CD14-positive monocyte (primary cell): ENCODE measurements around the gene MUCL1. TPM values are rescaled to one million over a fixed set of nuclear protein-coding genes. Genes with fewer than 3 reads are reported as not detected.

Experiments
- DNase-seq, 3 donors: peaks; one replicate each; pipeline ENCODE4 v3.0.0-alpha.2; 2011 to 2022
- H2AFZ ChIP-seq: 2 replicates; pipeline ENCODE4 v1.6.0; 2012; ENCODE audit warnings: mild to moderate bottlenecking, low read depth, low read length, inconsistent platforms; ENCODE audit not compliant: insufficient read depth, poor library complexity, severe bottlenecking
- H3K27ac ChIP-seq, 2 donors: 1 replicate in 1 of 2; 2 replicates in 1 of 2; pipeline ENCODE4 v1.5.1; 2012 to 2013; ENCODE audit warnings: low read length in 2 of 2, control low read depth in 1 of 2, inconsistent platforms in 1 of 2, low read depth in 1 of 2, mild to moderate bottlenecking in 1 of 2
- H3K27me3 ChIP-seq, 2 donors: one replicate each; pipeline versions ENCODE4 v1.6.0 to v1.6.1; 2011 to 2013; ENCODE audit warnings: low read length in 2 of 2; ENCODE audit not compliant: control insufficient read depth in 2 of 2, insufficient read depth in 2 of 2
- H3K36me3 ChIP-seq, 2 donors: replicated peaks in 1 of 2; 1 replicate in 1 of 2; 2 replicates in 1 of 2; pipeline versions ENCODE4 v1.5.1 to v1.6.1; 2012 to 2013; ENCODE audit warnings: low read length in 2 of 2, control low read depth in 1 of 2, inconsistent platforms in 1 of 2, mild to moderate bottlenecking in 1 of 2; ENCODE audit not compliant: insufficient read depth in 2 of 2, control insufficient read depth in 1 of 2
- H3K4me1 ChIP-seq, 2 donors: 1 replicate in 1 of 2; 2 replicates in 1 of 2; pipeline versions ENCODE4 v1.5.1 to v1.6.1; 2012 to 2013; ENCODE audit warnings: low read length in 2 of 2, control low read depth in 1 of 2, inconsistent platforms in 1 of 2, mild to moderate bottlenecking in 1 of 2, moderate library complexity in 1 of 2; ENCODE audit not compliant: insufficient read depth in 2 of 2, control insufficient read depth in 1 of 2
- H3K4me2 ChIP-seq: replicated peaks from 2 replicates; pipeline ENCODE3; 2012; ENCODE audit warnings: low read length, moderate library complexity, mild to moderate bottlenecking; ENCODE audit not compliant: poor library complexity, severe bottlenecking; ENCODE audit errors: extremely low read depth
- H3K4me3 ChIP-seq, 3 experiments: fragments of 200-600 bp in 1 of 3; sonication (generic) in 1 of 3; replicated peaks in 1 of 3; 1 replicate in 2 of 3; 2 replicates in 1 of 3; pipeline ENCODE4 v1.5.1; 2011 to 2013; ENCODE audit warnings: low read length in 3 of 3, mild to moderate bottlenecking in 3 of 3, control low read depth in 2 of 3, low read depth in 2 of 3, inconsistent platforms in 1 of 3, moderate library complexity in 1 of 3
- H3K79me2 ChIP-seq: 2 replicates; pipeline ENCODE4 v1.6.0; 2012; ENCODE audit warnings: mild to moderate bottlenecking, control low read depth, inconsistent platforms, low read length, moderate library complexity; ENCODE audit not compliant: insufficient read depth
- H3K9ac ChIP-seq: 2 replicates; pipeline ENCODE4 v1.6.0; 2017; ENCODE audit warnings: low read length, mild to moderate bottlenecking; ENCODE audit not compliant: insufficient read depth, poor library complexity, severe bottlenecking
- H3K9me3 ChIP-seq, 2 donors: replicated peaks in 1 of 2; 1 replicate in 1 of 2; 2 replicates in 1 of 2; pipeline versions ENCODE4 v1.5.1 to v1.6.1; 2012 to 2013; ENCODE audit warnings: low read length in 2 of 2, control low read depth in 1 of 2; ENCODE audit not compliant: control insufficient read depth in 1 of 2, insufficient read depth in 1 of 2
- H4K20me1 ChIP-seq: 2 replicates; pipeline ENCODE4 v1.6.0; 2012; ENCODE audit warnings: mild to moderate bottlenecking, low read length, control low read depth, moderate library complexity; ENCODE audit not compliant: insufficient read depth
- H3K27ac Mint-ChIP-seq, 7 donors: one replicate each; pipeline ENCODE4 v1.8.0; 2020; ENCODE audit warnings: mild to moderate bottlenecking in 7 of 7, mixed read lengths in 7 of 7, moderate library complexity in 6 of 7, inconsistent platforms in 2 of 7
- H3K27me3 Mint-ChIP-seq, 3 donors: one replicate each; pipeline ENCODE4 v1.8.0; 2021 to 2022; ENCODE audit warnings: low read depth in 3 of 3, mild to moderate bottlenecking in 3 of 3, mixed read lengths in 3 of 3, moderate library complexity in 3 of 3, inconsistent platforms in 1 of 3
- H3K36me3 Mint-ChIP-seq, 2 donors: one replicate each; pipeline ENCODE4 v1.8.0; 2020; ENCODE audit warnings: mixed read lengths in 2 of 2, inconsistent platforms in 1 of 2, mild to moderate bottlenecking in 1 of 2
- H3K4me1 Mint-ChIP-seq: one replicate; pipeline ENCODE4 v1.8.0; 2020; ENCODE audit warnings: mild to moderate bottlenecking, mixed read lengths
- H3K4me3 Mint-ChIP-seq, 2 donors: one replicate each; pipeline ENCODE4 v1.8.0; 2020; ENCODE audit warnings: mild to moderate bottlenecking in 2 of 2, mixed read lengths in 2 of 2, moderate library complexity in 1 of 2
- H3K9me3 Mint-ChIP-seq, 7 donors: one replicate each; pipeline ENCODE4 v1.8.0; 2020 to 2022; ENCODE audit warnings: mixed read lengths in 7 of 7, mild to moderate bottlenecking in 6 of 7, moderate library complexity in 6 of 7, inconsistent platforms in 2 of 7
- CTCF ChIP-seq: fragments of 200-600 bp; IDR thresholded peaks from one replicate; pipeline ENCODE4 v1.8.0; 2022; ENCODE audit warnings: antibody characterized with exemption, mild to moderate bottlenecking
- WGBS: methylation state at CpG from one replicate; pipeline ENCODE4 v1.1.5; 2013; ENCODE audit warnings: missing lambda C conversion rate; ENCODE audit not compliant: insufficient coverage; 5-methylcytosine and 5-hydroxymethylcytosine counted together
- intact Hi-C, 2 donors: fragments of 100-400 bp; cut with micrococcal nuclease; formaldehyde crosslinking; loops; one replicate each; pipeline versions ENCODE4 v1.15.0 to v1.15.1; 2023
- polyA plus RNA-seq, 3 donors: library from polyadenylated mRNA; depleted of rRNA in 1 of 3; unstranded in 2 of 3; stranded (reverse) in 1 of 3; fragments of 300-500 nt in 2 of 3; fragments of >200 nt in 1 of 3; fragmentation: Illumina TruSeq in 2 of 3; gene quantifications; 1 replicate in 2 of 3; 2 replicates in 1 of 3; pipeline ENCODE4 v1.2.3, GENCODE V29; 2012 to 2021

MUCL1 gene
- polyA plus RNA-seq, 3 donors: not detected

GRCh38 chr12:54858562-54858961 lies 4.2 kb downstream of the MUCL1 start:
- no peak overlapping the region for H3K4me2 ChIP-seq
- no peaks in the 10 kb centered on the region for H4K20me1 ChIP-seq
- H3K4me3 Mint-ChIP-seq: no peak overlapping the region
- H3K9me3 ChIP-seq: no peaks in the 10 kb centered on the region
- no peak for TF ChIP-seq CTCF
- peaks cover 14% of the 10 kb centered on the region in 2 donors for H3K4me1 ChIP-seq
- H3K9me3 Mint-ChIP-seq: peaks cover 0 to 2% (median 0%) of the 10 kb centered on the region in 7 donors
- H3K4me1 Mint-ChIP-seq: peaks cover 42% of the 10 kb centered on the region
- peaks cover 0 to 3% (median 0%) of the 10 kb centered on the region in 3 donors for H3K27me3 Mint-ChIP-seq
- H2AFZ ChIP-seq: no peak overlapping the region
- no peaks in the 10 kb centered on the region for H3K27me3 ChIP-seq
- no peaks in the 10 kb centered on the region for H3K79me2 ChIP-seq
- WGBS: no CpG with 5 or more reads among the region's 1 CpG
- no peak overlapping the region for H3K9ac ChIP-seq
- no peaks in the 10 kb centered on the region for H3K36me3 Mint-ChIP-seq
- peak overlapping the region in 1 of 2 donors; percentile 74 for H3K27ac ChIP-seq
- DNase-seq: peak in 2 of 3 donors; percentile 5 to 51
- H3K4me3 ChIP-seq: no peak overlapping the region
- intact Hi-C loops: loop anchor here (5.0 to 10.0 kb wide), 3 partner anchors 99 to 216 kb away; no protein-coding TSS in a partner anchor
- no peaks in the 10 kb centered on the region for H3K36me3 ChIP-seq
- H3K27ac Mint-ChIP-seq: peak overlapping the region in 4 of 7 donors; percentile 21 to 82 (median 47)

- H3K27me3 Mint-ChIP-seq: peaks cover 0 to 3% (median 1%) of the 10 kb centered on the region in 3 donors
- Histone ChIP-seq H3K36me3 (no peaks in the 10 kb centered on the region), H3K4me2 (no peak overlapping the region), H3K27me3 (no peaks in the 10 kb centered on the region), H3K79me2 (no peaks in the 10 kb centered on the region), H3K4me1 (peaks cover 14% of the 10 kb centered on the region in 2 donors), H3K27ac (no peak overlapping the region), H2AFZ (no peak overlapping the region), H3K4me3 (no peak overlapping the region), H3K9ac (no peak overlapping the region), H4K20me1 (no peaks in the 10 kb centered on the region), H3K9me3 (no peaks in the 10 kb centered on the region)
- H3K27ac Mint-ChIP-seq: no peak overlapping the region
- intact Hi-C loops: loop anchor here (5.0 to 10.0 kb wide), 3 partner anchors 98 to 215 kb away; no protein-coding TSS in a partner anchor
- no peak for DNase-seq
- no peak overlapping the region for H3K4me3 Mint-ChIP-seq
- no peak for TF ChIP-seq CTCF
- no peaks in the 10 kb centered on the region for H3K36me3 Mint-ChIP-seq
- peaks cover 38% of the 10 kb centered on the region for H3K4me1 Mint-ChIP-seq
- 83% methylated on average over 2 of the region's 4 CpGs for WGBS
- H3K9me3 Mint-ChIP-seq: peaks cover 0 to 2% (median 0%) of the 10 kb centered on the region in 7 donors
These were observed 5.2 kb downstream of the MUCL1 start for GRCh38 chr12:54859502-54859901.
